H1 (cell line): ENCODE results near the gene CCDC116. TPM values are rescaled to one million over a fixed set of nuclear protein-coding genes. Genes with fewer than 3 reads are reported as not detected.

Source experiments
- CREB1 ChIP-seq: IDR thresholded peaks from 2 replicates; pipeline ENCODE4 v1.6.1; 2012; ENCODE audit warnings: inconsistent platforms
- HDAC2 ChIP-seq, 2 experiments: fragments of 300-600 bp in 1 of 2; sonication (generic) in 1 of 2; IDR thresholded peaks; 2 replicates each; pipeline ENCODE4 v1.6.1; 2011 to 2012; ENCODE audit warnings: low read depth in 2 of 2, low read length in 2 of 2, mild to moderate bottlenecking in 2 of 2, moderate library complexity in 2 of 2, borderline replicate concordance in 1 of 2, inconsistent platforms in 1 of 2
- NANOG ChIP-seq: IDR thresholded peaks from 2 replicates; pipeline ENCODE4 v1.6.1; 2011; ENCODE audit warnings: low read length, low read depth, mild to moderate bottlenecking, inconsistent platforms; ENCODE audit not compliant: insufficient read depth, poor library complexity, severe bottlenecking
- POLR2A ChIP-seq, 2 experiments: IDR thresholded peaks; 1 replicate in 1 of 2; 2 replicates in 1 of 2; pipeline ENCODE4 v1.6.1; 2011; ENCODE audit warnings: low read depth in 2 of 2, low read length in 2 of 2, mild to moderate bottlenecking in 2 of 2; ENCODE audit errors: control extremely low read depth in 1 of 2
- RBBP5 ChIP-seq: IDR thresholded peaks from 2 replicates; pipeline ENCODE4 v1.7.1; 2012; ENCODE audit warnings: low read depth, mild to moderate bottlenecking, inconsistent platforms, low read length, moderate library complexity, borderline replicate concordance
- SAP30 ChIP-seq: fragments of 300-600 bp; sonication (generic); IDR thresholded peaks from 2 replicates; pipeline ENCODE4 v1.7.1; 2012; ENCODE audit warnings: low read length, moderate library complexity, mild to moderate bottlenecking, inconsistent platforms; ENCODE audit not compliant: insufficient read depth, insufficient replicate concordance
- SUZ12 ChIP-seq: fragments of 200-600 bp; sonication (generic); IDR thresholded peaks from 2 replicates; pipeline ENCODE4 v1.6.1; 2012; ENCODE audit warnings: mild to moderate bottlenecking, inconsistent platforms, low read length, moderate library complexity, mixed read lengths
- TAF1 ChIP-seq: IDR thresholded peaks from 2 replicates; pipeline ENCODE4 v1.6.1; 2011; ENCODE audit warnings: mild to moderate bottlenecking, low read depth, low read length
- polyA plus RNA-seq, 7 experiments: library from polyadenylated mRNA; depleted of rRNA in 3 of 7; stranded (reverse) in 5 of 7; unstranded in 2 of 7; fragments of >200 nt in 5 of 7; fragments of 200-250 nt in 2 of 7; gene quantifications; 1 replicate in 5 of 7; 2 replicates in 1 of 7; 4 replicates in 1 of 7; pipeline versions ENCODE4 v1.2.1 to v1.2.3, GENCODE V29; 2011 to 2013; ENCODE audit warnings: missing spikeins in 2 of 7, mixed read lengths in 2 of 7
- total RNA-seq: library from RNA; stranded (reverse); fragmentation: NEBNext Ultra II Directional; extraction: Animal tissue kit (Norgen Biotek cat#: 25700); gene quantifications from 2 replicates; pipeline ENCODE4 v1.2.1, GENCODE V29; 2021
- TF ChIP-seq, protein P1 (sequence below): IDR thresholded peaks from 2 replicates; pipeline ENCODE4 v1.6.1; 2011; ENCODE audit warnings: low read length, improper control_type of control experiment

Gene CCDC116
- total and polyA plus RNA-seq, 2 of the 8 experiments (the other 6 are each of a cell fraction or from before 2014, with no cell fraction given) = 0.08 TPM; not detected in 1

DNA sequence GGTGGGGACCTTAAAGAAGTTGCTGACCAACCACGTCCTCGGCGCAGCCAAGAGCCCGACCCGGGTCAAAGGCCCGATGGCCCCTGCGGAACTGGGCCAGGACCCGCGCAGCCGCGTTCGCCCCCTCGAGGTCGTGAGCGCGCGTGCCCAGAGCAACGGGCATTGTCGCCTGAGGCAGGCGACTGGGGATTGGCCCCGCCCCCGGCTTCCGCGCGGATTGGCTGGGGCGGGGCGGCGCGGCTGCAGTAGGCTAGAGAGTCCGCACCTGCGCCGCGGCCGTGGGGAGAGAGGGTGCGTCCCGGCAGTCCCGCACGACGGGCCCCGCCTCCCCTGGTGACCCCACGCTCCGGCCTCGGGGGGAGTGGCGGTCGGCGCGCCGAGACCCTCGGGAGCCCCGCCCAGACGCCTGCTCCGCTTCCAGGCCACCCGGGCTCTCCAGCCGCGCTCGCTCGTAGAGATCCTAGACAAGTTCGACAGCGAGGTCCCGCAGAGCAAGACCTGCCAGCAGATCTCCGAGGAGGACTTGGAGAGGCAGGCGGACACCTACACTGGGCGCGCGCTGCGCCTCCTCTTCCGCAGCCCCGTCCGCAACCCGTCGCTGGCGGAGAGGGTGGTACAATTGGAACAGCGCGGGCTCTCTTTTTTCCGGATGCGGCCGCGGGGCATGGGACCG is 24.9 kb downstream of the CCDC116 start (continued):
- TF ChIP-seq HDAC2 (IDR thresholded peaks at IDR 0.05; ENCODE audit: borderline replicate concordance in 1 of 2, low read depth in 2 of 2, low read length in 2 of 2) = peak; percentile 47 to 96; a peak in 3 of 4 replicates
- TF ChIP-seq RBBP5 = peak; percentile 65; the same call in 1 of the 2 replicates
- TF ChIP-seq, protein P1, sequence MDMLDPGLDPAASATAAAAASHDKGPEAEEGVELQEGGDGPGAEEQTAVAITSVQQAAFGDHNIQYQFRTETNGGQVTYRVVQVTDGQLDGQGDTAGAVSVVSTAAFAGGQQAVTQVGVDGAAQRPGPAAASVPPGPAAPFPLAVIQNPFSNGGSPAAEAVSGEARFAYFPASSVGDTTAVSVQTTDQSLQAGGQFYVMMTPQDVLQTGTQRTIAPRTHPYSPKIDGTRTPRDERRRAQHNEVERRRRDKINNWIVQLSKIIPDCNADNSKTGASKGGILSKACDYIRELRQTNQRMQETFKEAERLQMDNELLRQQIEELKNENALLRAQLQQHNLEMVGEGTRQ = no peak
- 0 out of 2 replicates have a peak, but pooled peaks have one; percentile 26 for TF ChIP-seq TAF1
- no peak for TF ChIP-seq NANOG
- no peak; the same call in 1 of the 2 replicates for TF ChIP-seq CREB1
- TF ChIP-seq SUZ12 = peak; percentile 41; the same call in 1 of the 2 replicates
- no peak for TF ChIP-seq SAP30
- TF ChIP-seq POLR2A (IDR thresholded peaks at IDR 0.05; ENCODE audit: control extremely low read depth in 1 of 2, low read depth in 2 of 2, low read length in 2 of 2) = peak in 1 of 2 experiments; percentile 80; a peak in 2 of 3 replicates
